Upper lobe of left lung (tissue), 4 donors: Measurements from ENCODE around the gene PFN1.

Experiments used
- CTCF ChIP-seq, 6 experiments: fragments of 450-650 bp in 4 of 6; fragments of 200-600 bp in 2 of 6; sonication (generic) in 2 of 6; IDR thresholded peaks; one replicate each; pipeline ENCODE4 v1.5.1; 2016 to 2019; ENCODE audit warnings: antibody characterized with exemption in 6 of 6
- POLR2A ChIP-seq, 4 donors: fragments of 450-650 bp; IDR thresholded peaks; one replicate each; pipeline ENCODE4 v1.5.1; 2016 to 2017; ENCODE audit warnings: antibody characterized with exemption in 4 of 4, mild to moderate bottlenecking in 2 of 4

DNA sequence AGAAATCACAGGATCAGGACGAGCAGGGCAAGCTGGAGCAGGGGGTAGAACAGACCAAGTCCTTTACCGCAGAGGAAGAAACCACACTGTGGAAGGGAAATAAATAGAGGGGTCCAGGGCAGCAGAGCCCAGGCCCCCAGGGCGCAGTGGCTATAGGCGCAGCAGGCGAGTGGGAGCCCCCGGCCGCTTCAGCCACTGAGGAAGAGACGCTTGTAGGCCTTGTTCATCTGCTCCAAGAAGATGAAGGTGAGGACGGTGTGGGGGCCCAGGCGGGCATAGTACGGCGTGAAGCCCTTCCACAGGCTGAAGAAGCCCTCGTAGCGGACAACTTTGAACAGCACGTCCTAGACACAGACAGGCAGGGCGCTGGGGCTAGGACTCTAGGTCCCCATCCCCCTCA lies 10.8 kb downstream of the PFN1 start:
- TF ChIP-seq CTCF (IDR thresholded peaks at IDR 0.05), result no peak
- no peak for TF ChIP-seq POLR2A (IDR thresholded peaks at IDR 0.05)
